NB4 (cell line): ENCODE measurements around the gene ICE2.

Source experiments
- CTCF ChIP-seq: IDR thresholded peaks from one replicate; pipeline ENCODE4 v1.5.1; 2012; ENCODE audit warnings: low read depth, low read length
- POLR2A ChIP-seq: IDR thresholded peaks from 2 replicates; pipeline ENCODE4 v1.6.1; 2011; ENCODE audit warnings: mild to moderate bottlenecking; ENCODE audit not compliant: insufficient read length; ENCODE audit errors: extremely low read depth
- TF ChIP-seq, protein P1 (sequence below): IDR thresholded peaks from 2 replicates; pipeline ENCODE4 v1.6.1; 2011; ENCODE audit warnings: low read depth, low read length

GRCh38 chr15:60369696-60370095, 109.2 kb downstream of the ICE2 start:
- TF ChIP-seq CTCF = no peak
- no peak for TF ChIP-seq POLR2A
- TF ChIP-seq, protein P1, sequence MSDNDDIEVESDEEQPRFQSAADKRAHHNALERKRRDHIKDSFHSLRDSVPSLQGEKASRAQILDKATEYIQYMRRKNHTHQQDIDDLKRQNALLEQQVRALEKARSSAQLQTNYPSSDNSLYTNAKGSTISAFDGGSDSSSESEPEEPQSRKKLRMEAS = no peak
